HEK293 (cell line): ENCODE results near the gene RPS29.

Experiments
- GLI4 ChIP-seq: fragments of 450-650 bp; formaldehyde crosslinking; IDR thresholded peaks from 2 replicates; pipeline ENCODE4 v1.5.1; 2016; ENCODE audit warnings: missing biosample characterization, missing genetic modification characterization
- MZF1 ChIP-seq: fragments of 450-650 bp; formaldehyde crosslinking; IDR thresholded peaks from 2 replicates; pipeline ENCODE4 v1.5.1; 2017; ENCODE audit warnings: missing biosample characterization, missing genetic modification characterization, borderline replicate concordance
- PATZ1 ChIP-seq: fragments of 450-650 bp; formaldehyde crosslinking; IDR thresholded peaks from 2 replicates; pipeline ENCODE4 v1.5.1; 2016; ENCODE audit warnings: missing biosample characterization, missing genetic modification characterization
- PRDM2 ChIP-seq: fragments of 450-650 bp; formaldehyde crosslinking; IDR thresholded peaks from 2 replicates; pipeline ENCODE4 v1.5.1; 2016; ENCODE audit warnings: missing biosample characterization, missing genetic modification characterization, borderline replicate concordance
- REPIN1 ChIP-seq: fragments of 450-650 bp; formaldehyde crosslinking; IDR thresholded peaks from 2 replicates; pipeline ENCODE4 v1.5.1; 2017; ENCODE audit warnings: missing biosample characterization, missing genetic modification characterization, low read depth
- TCF7L2 ChIP-seq: IDR thresholded peaks from 2 replicates; pipeline ENCODE4 v1.6.1; 2011; ENCODE audit warnings: low read depth, mild to moderate bottlenecking, inconsistent platforms, low read length, moderate library complexity, borderline replicate concordance
- YY2 ChIP-seq: fragments of 450-650 bp; formaldehyde crosslinking; IDR thresholded peaks from 2 replicates; pipeline ENCODE4 v1.5.1; 2016; ENCODE audit warnings: missing biosample characterization, missing genetic modification characterization
- ZBTB17 ChIP-seq: fragments of 450-650 bp; formaldehyde crosslinking; IDR thresholded peaks from 2 replicates; pipeline ENCODE4 v1.5.1; 2016; ENCODE audit warnings: missing biosample characterization, missing genetic modification characterization
- ZBTB26 ChIP-seq: fragments of 450-650 bp; formaldehyde crosslinking; optimal IDR thresholded peaks from 2 replicates; pipeline ENCODE3; 2016; ENCODE audit warnings: missing biosample characterization, mild to moderate bottlenecking, missing genetic modification characterization
- ZBTB6 ChIP-seq: fragments of 450-650 bp; formaldehyde crosslinking; IDR thresholded peaks from 2 replicates; pipeline ENCODE4 v1.5.1; 2017; ENCODE audit warnings: missing biosample characterization, missing genetic modification characterization
- ZFP37 ChIP-seq: fragments of 450-650 bp; formaldehyde crosslinking; IDR thresholded peaks from 2 replicates; pipeline ENCODE4 v1.5.1; 2016; ENCODE audit warnings: missing biosample characterization, missing genetic modification characterization
- ZNF239 ChIP-seq: fragments of 450-650 bp; formaldehyde crosslinking; IDR thresholded peaks from 2 replicates; pipeline ENCODE4 v1.5.1; 2016; ENCODE audit warnings: missing biosample characterization, missing genetic modification characterization
- ZNF266 ChIP-seq: fragments of 450-650 bp; formaldehyde crosslinking; IDR thresholded peaks from 2 replicates; pipeline ENCODE4 v1.5.1; 2016; ENCODE audit warnings: missing biosample characterization, missing genetic modification characterization, low read depth
- ZNF274 ChIP-seq, 2 experiments: fragments of 200-500 bp in 1 of 2; fragments of 450-650 bp in 1 of 2; sonication (Bioruptor generic) in 1 of 2; formaldehyde crosslinking in 1 of 2; IDR thresholded peaks; 2 replicates each; pipeline versions ENCODE4 v1.5.1 to v1.6.1; 2014 to 2016; ENCODE audit warnings: borderline replicate concordance in 1 of 2, inconsistent platforms in 1 of 2, low read length in 1 of 2, missing biosample characterization in 1 of 2, missing genetic modification characterization in 1 of 2
- ZNF311 ChIP-seq: fragments of 450-650 bp; formaldehyde crosslinking; IDR thresholded peaks from 2 replicates; pipeline ENCODE4 v1.5.1; 2017; ENCODE audit warnings: missing biosample characterization, missing genetic modification characterization, borderline replicate concordance
- ZNF362 ChIP-seq: fragments of 450-650 bp; formaldehyde crosslinking; IDR thresholded peaks from 2 replicates; pipeline ENCODE4 v1.5.1; 2016; ENCODE audit warnings: missing biosample characterization, missing genetic modification characterization
- ZNF423 ChIP-seq: fragments of 450-650 bp; formaldehyde crosslinking; IDR thresholded peaks from 2 replicates; pipeline ENCODE4 v1.5.1; 2016; ENCODE audit warnings: missing biosample characterization, missing genetic modification characterization
- ZNF501 ChIP-seq: fragments of 450-650 bp; formaldehyde crosslinking; IDR thresholded peaks from 2 replicates; pipeline ENCODE4 v1.5.1; 2016; ENCODE audit warnings: missing biosample characterization, missing genetic modification characterization
- ZNF571 ChIP-seq: fragments of 450-650 bp; formaldehyde crosslinking; IDR thresholded peaks from 2 replicates; pipeline ENCODE4 v1.5.0; 2017; ENCODE audit warnings: missing biosample characterization, missing genetic modification characterization
- ZNF585B ChIP-seq: fragments of 450-650 bp; formaldehyde crosslinking; IDR thresholded peaks from 2 replicates; pipeline ENCODE4 v1.5.1; 2016; ENCODE audit warnings: missing biosample characterization, missing genetic modification characterization
- ZNF596 ChIP-seq: fragments of 450-650 bp; IDR thresholded peaks from 2 replicates; pipeline ENCODE4 v1.5.0; 2018; ENCODE audit warnings: missing biosample characterization, mild to moderate bottlenecking, missing genetic modification characterization, moderate library complexity
- ZNF610 ChIP-seq: fragments of 450-650 bp; formaldehyde crosslinking; IDR thresholded peaks from 2 replicates; pipeline ENCODE4 v1.5.1; 2016; ENCODE audit warnings: missing biosample characterization, missing genetic modification characterization, borderline replicate concordance
- ZNF621 ChIP-seq: fragments of 450-650 bp; formaldehyde crosslinking; IDR thresholded peaks from 2 replicates; pipeline ENCODE4 v1.5.1; 2017; ENCODE audit warnings: missing biosample characterization, missing genetic modification characterization
- ZNF704 ChIP-seq: fragments of 450-650 bp; formaldehyde crosslinking; IDR thresholded peaks from 2 replicates; pipeline ENCODE4 v1.5.1; 2016; ENCODE audit warnings: missing biosample characterization, missing genetic modification characterization
- ZNF785 ChIP-seq: fragments of 450-650 bp; formaldehyde crosslinking; IDR thresholded peaks from 2 replicates; pipeline ENCODE4 v1.5.1; 2016; ENCODE audit warnings: missing biosample characterization, missing genetic modification characterization
- ZNF830 ChIP-seq: fragments of 450-650 bp; IDR thresholded peaks from 2 replicates; pipeline ENCODE4 v1.5.0; 2018; ENCODE audit warnings: missing biosample characterization, missing genetic modification characterization, low read depth, mild to moderate bottlenecking, moderate library complexity

The RPS29 gene

GRCh38 chr14:49633640-49634546 lies 47.7 kb upstream of the RPS29 start (continued):
- no peak for TF ChIP-seq PRDM2 (tag by site-specific recombination)
- no peak for TF ChIP-seq ZNF785 (tag by site-specific recombination)
- no peak for TF ChIP-seq ZNF362 (tag by site-specific recombination)
- TF ChIP-seq ZBTB17 (tag by site-specific recombination) = peak; percentile 82
- no peak for TF ChIP-seq ZNF311 (tag by site-specific recombination)
- no peak for TF ChIP-seq ZNF274 (IDR thresholded peaks at IDR 0.05; ENCODE audit: low read length)
- no peak for TF ChIP-seq ZNF274 (tag by site-specific recombination; IDR thresholded peaks at IDR 0.05; ENCODE audit: borderline replicate concordance)
- peak; percentile 98 for TF ChIP-seq PATZ1 (tag by site-specific recombination)
- no peak for TF ChIP-seq ZNF423 (tag by site-specific recombination)
- TF ChIP-seq GLI4 (tag by site-specific recombination) = no peak
- TF ChIP-seq ZNF571 = no peak
- TF ChIP-seq MZF1 (tag by site-specific recombination) = peak; percentile 72; the same call in 1 of the 2 replicates
- peak; percentile 4; the same call in 1 of the 2 replicates for TF ChIP-seq ZNF596 (tag by site-specific recombination)
- TF ChIP-seq ZNF239 (tag by site-specific recombination) = no peak
- TF ChIP-seq ZBTB6 (tag by site-specific recombination) = no peak
- no peak for TF ChIP-seq ZNF621 (tag by site-specific recombination)
- no peak for TF ChIP-seq ZNF704 (tag by site-specific recombination)
- TF ChIP-seq ZNF266 = no peak
- no peak for TF ChIP-seq REPIN1 (tag by site-specific recombination)
- TF ChIP-seq ZNF501 (tag by site-specific recombination) = peak; percentile 80
- TF ChIP-seq ZFP37 (tag by site-specific recombination) = peak; percentile 38; the same call in 1 of the 2 replicates
- TF ChIP-seq ZNF830 (tag by site-specific recombination) = no peak
- no peak for TF ChIP-seq TCF7L2
- TF ChIP-seq ZNF610 (tag by site-specific recombination) = no peak
- TF ChIP-seq YY2 (tag by site-specific recombination) = 0 out of 2 replicates have a peak, but pooled peaks have one; percentile 19
- peak; percentile 72 for TF ChIP-seq ZBTB26 (tag by site-specific recombination)
- no peak for TF ChIP-seq ZNF585B
